Middle frontal gyrus (tissue), 1 donor: Measurements from ENCODE around the gene COLGALT1.
"Not testable (repeated sequence)": the region's sequence is repeated elsewhere in the genome, so short reads cannot be mapped to it uniquely, and the experiment has no call there.

Experiments used
- DNase-seq: peaks from one replicate; pipeline ENCODE4 v3.0.0-alpha.2; 2015; ENCODE audit warnings: low spot score; ENCODE audit errors: extremely low spot score

The COLGALT1 gene

DNA sequence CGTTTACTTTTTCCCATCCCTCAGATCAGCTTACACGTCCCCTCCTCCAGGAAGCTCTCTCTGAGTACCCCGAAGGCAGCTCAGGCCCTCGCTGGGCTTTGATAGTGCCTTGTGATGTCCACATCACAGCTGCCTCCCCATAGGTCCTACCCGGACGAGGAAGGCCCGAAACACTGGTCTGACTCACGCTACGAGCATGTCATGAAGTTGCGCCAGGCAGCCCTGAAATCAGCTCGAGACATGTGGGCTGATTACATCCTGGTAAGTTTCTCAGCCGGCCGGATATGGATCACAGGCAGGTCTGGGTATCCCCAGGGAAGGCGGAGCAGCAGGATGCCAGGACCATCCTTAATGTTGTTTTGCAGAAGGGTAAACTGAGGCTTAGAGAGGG lies 4.8 kb downstream of the COLGALT1 start:
- DNase-seq, result no peak

DNA sequence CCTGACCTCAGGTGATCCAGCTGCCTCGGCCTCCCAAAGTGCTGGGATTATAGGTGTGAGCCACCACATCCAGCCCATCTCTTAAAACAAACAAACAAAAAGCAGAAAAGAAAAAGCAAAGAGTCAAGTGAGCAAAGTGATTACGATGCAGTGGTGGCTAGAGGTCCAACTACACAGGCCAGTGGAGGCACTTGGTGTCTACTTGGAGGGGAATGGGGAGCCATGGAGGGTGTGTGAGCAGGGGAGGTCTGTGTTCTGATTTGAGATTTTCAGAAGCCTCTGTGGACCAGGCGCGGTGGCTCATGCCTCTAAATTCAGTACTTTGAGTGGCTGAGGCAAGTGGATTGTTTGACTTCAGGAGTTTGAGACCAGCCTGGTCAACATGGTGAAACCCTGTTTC lies 6.6 kb downstream of the COLGALT1 start:
- no peak for DNase-seq

GRCh38 chr19:17562561-17562960 lies 7.1 kb downstream of the COLGALT1 start:
- no peak for DNase-seq

DNA sequence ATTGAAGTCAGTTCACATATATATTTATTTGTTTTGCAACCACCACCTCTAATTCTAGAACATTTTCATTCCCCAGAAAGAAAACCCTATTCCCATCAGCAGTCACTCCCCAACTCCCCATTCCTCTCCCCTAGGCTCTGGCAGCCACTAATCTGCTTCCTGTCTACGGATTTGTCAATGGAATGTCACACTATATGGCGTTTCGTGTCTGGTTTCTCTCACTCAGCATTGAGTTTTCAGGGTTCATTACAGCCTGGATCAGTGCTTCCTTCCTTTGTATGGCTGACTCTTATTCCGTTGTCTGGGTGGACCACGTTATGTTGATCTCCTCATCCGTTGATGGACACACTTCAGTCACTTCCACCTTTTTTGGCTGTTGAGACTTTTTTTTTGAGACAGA lies 9.3 kb downstream of the COLGALT1 start:
- no peak for DNase-seq

DNA sequence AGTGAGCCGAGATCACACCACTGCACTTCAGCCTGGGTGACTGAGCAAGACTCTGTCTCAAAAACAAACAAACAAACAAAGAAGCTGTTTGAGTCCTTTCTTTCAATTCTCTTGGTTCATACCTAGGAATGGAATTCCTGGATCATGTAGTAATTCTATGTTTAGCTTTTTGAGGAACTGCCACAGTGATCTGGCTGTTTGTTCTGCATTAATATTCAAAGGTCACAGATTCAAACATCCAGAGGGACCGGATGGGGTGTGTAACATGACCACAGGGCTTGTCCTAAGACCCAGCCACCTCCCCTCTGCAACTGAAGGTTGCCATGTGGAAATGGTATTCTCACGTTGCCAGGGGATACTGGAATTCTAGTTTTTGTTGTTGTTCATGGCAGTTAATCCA lies 10.2 kb downstream of the COLGALT1 start:
- no peak for DNase-seq

DNA sequence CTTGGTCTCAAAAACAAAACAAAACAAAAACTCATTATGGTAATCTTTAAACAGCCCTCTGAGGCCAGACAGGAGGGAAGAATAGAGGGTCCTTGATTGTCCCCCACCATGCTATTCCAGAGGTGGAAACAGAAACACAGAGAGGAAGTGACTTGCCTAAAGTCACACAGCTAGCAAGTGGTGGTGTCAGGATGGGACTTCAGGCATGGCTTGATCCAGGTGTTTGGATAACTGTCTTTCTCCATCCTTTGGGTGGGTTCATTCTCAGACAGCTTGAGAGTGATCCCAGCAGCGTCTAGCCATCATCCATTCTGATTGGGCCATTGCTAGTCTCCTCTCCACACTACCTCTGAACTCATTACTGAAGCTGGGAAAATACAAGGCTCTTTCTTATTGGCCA lies 12.5 kb downstream of the COLGALT1 start:
- no peak for DNase-seq

DNA sequence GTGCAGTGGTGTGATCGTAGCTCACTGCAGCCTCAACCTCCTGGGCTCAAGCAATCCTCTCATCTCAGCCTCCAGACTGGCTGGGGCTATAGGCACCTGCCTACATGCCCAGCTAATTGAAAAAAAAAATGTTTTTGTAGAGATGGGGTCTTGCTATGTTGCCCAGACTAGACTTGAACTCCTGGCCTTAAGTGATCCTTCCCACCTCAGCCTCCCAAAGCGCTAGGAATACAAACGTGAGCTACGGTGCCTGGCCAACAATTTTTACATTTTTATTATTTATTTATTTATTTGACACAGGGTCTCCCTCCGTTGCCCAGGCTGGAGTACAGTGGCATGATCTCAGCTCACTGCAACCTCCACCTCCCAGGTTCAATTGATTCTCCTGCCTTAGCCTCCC lies 14.8 kb downstream of the COLGALT1 start:
- not testable (repeated sequence) for DNase-seq

DNA sequence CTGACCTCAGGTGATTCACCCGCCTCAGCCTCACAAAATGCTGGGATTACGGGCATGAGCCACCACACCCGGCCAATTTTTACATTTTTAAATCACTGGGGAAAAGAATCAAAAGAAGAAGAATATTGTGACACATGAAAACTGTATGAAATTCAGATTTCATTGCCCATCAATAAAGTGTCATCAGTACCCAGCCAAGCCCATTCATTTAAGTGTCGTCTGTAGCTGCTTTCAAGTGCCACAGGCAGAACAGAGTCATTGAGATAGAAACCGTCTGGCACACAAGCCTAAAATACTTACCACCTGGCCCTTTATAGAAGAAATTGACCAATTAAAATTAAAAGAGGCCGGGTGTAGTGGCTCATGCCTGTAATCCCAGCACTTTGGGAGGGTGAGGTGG lies 15.3 kb downstream of the COLGALT1 start:
- DNase-seq, result no peak

DNA sequence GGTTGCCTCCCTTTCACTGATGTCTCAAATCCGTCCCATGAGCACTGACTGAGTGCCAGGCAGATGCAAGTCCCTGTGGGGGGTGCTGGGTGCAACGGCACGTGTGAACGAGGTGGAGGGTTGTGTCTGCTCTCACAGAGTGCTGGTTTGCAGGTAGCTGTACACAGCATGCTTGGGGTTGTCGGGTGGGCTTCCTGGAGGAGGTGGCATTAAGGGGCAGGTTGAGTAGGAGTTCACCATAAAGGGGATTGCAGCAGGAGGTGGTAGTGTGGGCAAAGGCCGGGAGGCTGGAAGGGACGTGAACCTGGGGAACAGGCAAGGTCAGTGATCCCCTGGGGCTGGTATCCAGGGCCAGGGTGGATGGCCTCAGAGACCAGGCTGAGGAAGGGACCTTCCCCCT lies 17.2 kb downstream of the COLGALT1 start:
- DNase-seq, result no peak

- no peak for DNase-seq
Observed at GRCh38 chr19:17575871-17576757, 20.7 kb downstream of the COLGALT1 start.

GRCh38 chr19:17576758-17577456 lies 21.5 kb downstream of the COLGALT1 start:
- no peak for DNase-seq

GRCh38 chr19:17577457-17578097 lies 22.1 kb downstream of the COLGALT1 start:
- no peak for DNase-seq

- DNase-seq, result no peak
Observed at GRCh38 chr19:17579661-17580244, 24.3 kb downstream of the COLGALT1 start.

GRCh38 chr19:17580470-17581144 lies 25.2 kb downstream of the COLGALT1 start:
- DNase-seq, result no peak

DNA sequence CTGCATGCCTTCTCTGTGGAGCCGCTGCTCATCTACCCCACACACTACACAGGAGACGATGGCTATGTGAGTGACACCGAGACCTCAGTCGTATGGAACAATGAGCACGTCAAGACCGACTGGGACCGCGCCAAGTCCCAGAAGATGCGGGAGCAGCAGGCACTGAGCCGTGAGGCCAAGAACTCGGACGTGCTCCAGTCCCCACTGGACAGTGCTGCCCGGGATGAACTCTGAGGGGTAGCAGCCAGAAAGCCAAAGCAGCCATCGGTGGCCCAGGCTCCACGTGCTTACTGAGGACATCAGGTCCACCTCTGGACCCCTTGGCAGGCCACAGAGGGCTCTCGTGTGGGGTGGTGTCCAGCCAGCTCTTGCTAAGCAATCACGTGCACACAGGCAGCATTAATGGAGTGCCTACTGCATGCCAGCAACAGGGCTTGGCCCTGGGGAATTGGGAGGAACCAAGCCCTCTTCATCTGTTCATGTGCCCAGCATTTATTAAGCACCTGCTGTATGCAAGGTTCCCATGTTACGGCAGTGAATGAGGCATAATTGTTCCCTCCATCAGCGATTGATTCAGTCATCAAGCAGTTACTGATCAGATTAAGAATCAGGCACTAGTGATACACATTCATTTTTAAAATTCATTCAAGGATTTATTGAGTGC lies 25.9 kb downstream of the COLGALT1 start:
- no peak for DNase-seq

- no peak for DNase-seq
Observed at GRCh38 chr19:17582613-17583012, 27.2 kb downstream of the COLGALT1 start.

DNA sequence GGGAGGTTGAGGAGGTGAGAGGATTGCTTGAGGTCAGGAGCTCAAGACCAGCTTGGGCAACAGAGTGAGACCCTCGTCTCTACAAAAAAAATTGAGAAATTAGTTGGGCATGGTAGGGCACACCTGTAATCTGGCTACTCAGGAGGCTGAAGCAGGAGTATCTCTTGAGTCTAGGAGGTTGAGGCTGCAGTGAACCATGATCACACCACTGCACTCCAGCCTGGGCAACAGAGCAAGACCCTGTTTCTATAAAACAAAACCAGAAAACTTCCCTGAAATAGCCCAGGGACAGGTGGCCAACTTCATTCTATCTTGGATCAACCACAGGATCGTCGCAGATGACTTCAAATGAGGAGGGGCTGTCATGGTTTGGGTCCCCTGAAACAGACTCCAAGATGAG lies 28.7 kb downstream of the COLGALT1 start:
- DNase-seq, result no peak

GRCh38 chr19:17585395-17585794 lies 29.9 kb downstream of the COLGALT1 start:
- not testable (repeated sequence) for DNase-seq

DNA sequence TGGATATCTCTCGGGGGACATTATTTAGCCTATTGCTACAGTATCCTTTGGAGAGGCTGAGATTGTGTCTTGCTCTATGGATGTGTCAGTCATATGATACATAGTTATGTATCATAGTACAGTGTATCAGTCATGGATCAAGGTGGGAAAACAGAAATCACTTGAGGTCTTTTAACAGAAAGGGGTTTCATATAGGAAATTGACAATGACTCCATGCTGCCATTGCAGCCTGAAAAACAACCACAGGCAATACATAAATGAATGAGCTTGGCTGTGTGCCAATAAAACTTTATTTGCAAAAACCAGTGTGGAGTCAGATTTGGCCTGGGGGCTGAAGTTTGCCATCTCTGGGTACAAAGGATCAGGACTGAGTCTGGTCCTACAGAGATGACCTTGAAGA lies 35.4 kb downstream of the COLGALT1 start:
- DNase-seq, result no peak

GRCh38 chr19:17594296-17594695 lies 38.8 kb downstream of the COLGALT1 start:
- DNase-seq, result not testable (repeated sequence)

DNA sequence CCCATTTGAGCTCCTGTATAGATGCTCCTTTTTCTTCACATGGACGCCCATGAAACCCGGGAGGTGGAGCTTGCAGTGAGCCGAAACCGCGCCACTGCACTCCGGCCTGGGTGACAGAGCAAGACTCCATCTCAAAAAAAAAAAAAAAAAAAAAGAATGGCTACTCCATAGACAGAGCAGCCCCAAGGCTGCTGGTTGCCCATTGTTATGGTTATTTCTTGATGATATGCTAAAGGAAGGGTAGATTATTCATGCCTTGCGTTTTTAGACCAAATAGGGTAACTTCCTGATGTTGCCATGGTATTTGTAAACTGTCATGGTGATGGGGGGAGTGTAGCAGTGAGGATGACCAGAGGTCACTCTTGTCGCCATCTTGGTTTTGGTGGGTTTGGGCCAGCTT lies 42.6 kb downstream of the COLGALT1 start:
- not testable (repeated sequence) for DNase-seq
